ENCODE measurements around the gene RBM38.

- no peak for TF ChIP-seq CTCF (IDR thresholded peaks at IDR 0.05; ENCODE audit: borderline replicate concordance, extremely low read depth, low read length, poor library complexity, severe bottlenecking)
- TF ChIP-seq EZH2 (IDR thresholded peaks at IDR 0.05; ENCODE audit: borderline replicate concordance, low read depth, low read length, severe bottlenecking) = no peak
These were observed 17.5 kb downstream of the RBM38 start for GRCh38 chr20:57408536-57409233.

Measured in DND-41 (cell line).